IPS DF 6.9 (cell line): ENCODE data around the gene PAPPA2.
"Not testable (repeated sequence)": the region's sequence is repeated elsewhere in the genome, so short reads cannot be mapped to it uniquely, and the experiment has no call there.

Source experiments
- DNase-seq: peaks from one replicate; pipeline ENCODE4 v3.0.0-alpha.2; 2013; ENCODE audit warnings: low read depth, low spot score
- H3K27ac ChIP-seq: one replicate; pipeline ENCODE4 v1.5.1; 2013; ENCODE audit warnings: low read length, control low read depth
- H3K27me3 ChIP-seq: 2 replicates; pipeline ENCODE4 v1.6.1; 2013; ENCODE audit warnings: mild to moderate bottlenecking, low read length; ENCODE audit not compliant: control insufficient read depth, insufficient read depth
- H3K36me3 ChIP-seq: 2 replicates; pipeline ENCODE4 v1.6.1; 2013; ENCODE audit warnings: low read length; ENCODE audit not compliant: control insufficient read depth, insufficient read depth
- H3K4me1 ChIP-seq: 2 replicates; pipeline ENCODE4 v1.6.1; 2013; ENCODE audit warnings: low read length; ENCODE audit not compliant: control insufficient read depth, insufficient read depth
- H3K4me3 ChIP-seq: 2 replicates; pipeline ENCODE4 v1.5.1; 2013; ENCODE audit warnings: mild to moderate bottlenecking, low read length
- H3K9me3 ChIP-seq: 2 replicates; pipeline ENCODE4 v1.6.1; 2013; ENCODE audit warnings: low read length, inconsistent platforms; ENCODE audit not compliant: control insufficient read depth, insufficient read depth
- WGBS: extraction: QIAGEN DNeasy Blood & Tissue Kit; methylation state at CpG from one replicate; pipeline ENCODE4 v1.1.7; 2013; ENCODE audit warnings: mixed read lengths, missing lambda C conversion rate; ENCODE audit not compliant: insufficient read length, insufficient coverage; 5-methylcytosine and 5-hydroxymethylcytosine counted together

The PAPPA2 gene, protein sequence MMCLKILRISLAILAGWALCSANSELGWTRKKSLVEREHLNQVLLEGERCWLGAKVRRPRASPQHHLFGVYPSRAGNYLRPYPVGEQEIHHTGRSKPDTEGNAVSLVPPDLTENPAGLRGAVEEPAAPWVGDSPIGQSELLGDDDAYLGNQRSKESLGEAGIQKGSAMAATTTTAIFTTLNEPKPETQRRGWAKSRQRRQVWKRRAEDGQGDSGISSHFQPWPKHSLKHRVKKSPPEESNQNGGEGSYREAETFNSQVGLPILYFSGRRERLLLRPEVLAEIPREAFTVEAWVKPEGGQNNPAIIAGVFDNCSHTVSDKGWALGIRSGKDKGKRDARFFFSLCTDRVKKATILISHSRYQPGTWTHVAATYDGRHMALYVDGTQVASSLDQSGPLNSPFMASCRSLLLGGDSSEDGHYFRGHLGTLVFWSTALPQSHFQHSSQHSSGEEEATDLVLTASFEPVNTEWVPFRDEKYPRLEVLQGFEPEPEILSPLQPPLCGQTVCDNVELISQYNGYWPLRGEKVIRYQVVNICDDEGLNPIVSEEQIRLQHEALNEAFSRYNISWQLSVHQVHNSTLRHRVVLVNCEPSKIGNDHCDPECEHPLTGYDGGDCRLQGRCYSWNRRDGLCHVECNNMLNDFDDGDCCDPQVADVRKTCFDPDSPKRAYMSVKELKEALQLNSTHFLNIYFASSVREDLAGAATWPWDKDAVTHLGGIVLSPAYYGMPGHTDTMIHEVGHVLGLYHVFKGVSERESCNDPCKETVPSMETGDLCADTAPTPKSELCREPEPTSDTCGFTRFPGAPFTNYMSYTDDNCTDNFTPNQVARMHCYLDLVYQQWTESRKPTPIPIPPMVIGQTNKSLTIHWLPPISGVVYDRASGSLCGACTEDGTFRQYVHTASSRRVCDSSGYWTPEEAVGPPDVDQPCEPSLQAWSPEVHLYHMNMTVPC (N-terminal part only)

GRCh38 chr1:176462674-176463378 is at the start of gene PAPPA2:
PAPPA2 (plus strand) TSS chr1:176463175; CDS start chr1:176556323, 93,148 bp downstream.
- Histone ChIP-seq H3K27ac (no peak within 1 kb of the TSS), H3K4me1 (peaks cover 2% of the 10 kb centered on the region; the same call in 1 of the 2 replicates), H3K9me3 (no peaks in the 10 kb centered on the region), H3K27me3 (no peaks in the 10 kb centered on the region), H3K36me3 (no peaks in the 10 kb centered on the region), H3K4me3 (no peak within 1 kb of the TSS)
- no CpG with 5 or more reads among the region's 6 CpGs for WGBS
- DNase-seq, result no peak

- Histone ChIP-seq H3K27me3 (no peaks in the 10 kb centered on the region), H3K9me3 (no peaks in the 10 kb centered on the region), H3K36me3 (no peaks in the 10 kb centered on the region), H3K27ac (no peak overlapping the region), H3K4me3 (no peak overlapping the region), H3K4me1 (no peaks in the 10 kb centered on the region; the same call in 1 of the 2 replicates)
- no peak for DNase-seq
- no CpG with 5 or more reads among the region's 6 CpGs for WGBS
These were observed 46.2 kb upstream of the PAPPA2 start for GRCh38 chr1:176416777-176417176.

DNA sequence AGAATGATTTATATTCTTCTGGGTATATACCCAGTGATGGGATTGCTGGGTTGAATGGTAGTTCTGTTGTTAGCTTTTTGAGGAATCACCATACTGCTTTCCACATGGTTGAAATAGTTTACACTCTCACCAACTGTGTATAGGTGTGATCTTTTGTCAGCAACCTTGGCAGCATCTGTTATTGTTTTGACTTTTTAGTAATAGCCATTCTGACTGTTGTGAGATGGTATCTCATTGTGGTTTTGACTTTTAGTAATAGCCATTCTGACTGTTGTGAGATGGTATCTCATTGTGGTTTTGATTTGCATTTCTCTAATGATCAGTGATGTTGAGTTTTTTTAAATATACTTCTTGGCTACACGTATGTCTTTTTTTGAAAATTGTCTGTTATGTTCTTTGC is 43.4 kb upstream of the PAPPA2 start:
- not testable (repeated sequence) for H3K9me3 ChIP-seq, H3K36me3 ChIP-seq, H3K4me3 ChIP-seq, H3K27ac ChIP-seq, DNase-seq, H3K27me3 ChIP-seq, H3K4me1 ChIP-seq
- WGBS, result no CpG with 5 or more reads among the region's 1 CpG

- WGBS, result no CpG with 5 or more reads among the region's 2 CpGs
- no peaks in the 10 kb centered on the region for H3K9me3 ChIP-seq
- DNase-seq, result no peak
These were observed 28.7 kb upstream of the PAPPA2 start for GRCh38 chr1:176434234-176434633.

DNA sequence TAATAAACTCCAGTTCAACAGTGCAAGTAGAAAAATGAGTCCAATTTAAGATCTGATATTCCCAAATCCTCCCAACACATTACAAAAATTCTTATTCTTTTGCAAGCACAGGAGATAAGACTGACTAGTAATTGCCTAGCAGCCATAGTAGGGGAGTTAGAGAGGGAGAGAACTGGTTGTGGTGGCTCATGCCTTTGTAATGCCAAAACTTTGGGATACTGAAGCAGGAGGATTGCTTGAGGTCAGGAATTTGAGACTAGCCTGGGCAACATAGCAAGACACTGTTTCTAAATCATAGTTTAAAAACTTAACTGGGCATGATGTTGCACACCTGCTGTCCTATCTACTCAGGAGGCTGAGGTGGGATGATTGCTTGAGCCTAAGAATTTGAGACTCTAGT is 26.7 kb upstream of the PAPPA2 start:
- H3K4me1 ChIP-seq, result no peaks in the 10 kb centered on the region
- DNase-seq, result no peak
- no peaks in the 10 kb centered on the region for H3K36me3 ChIP-seq
- H3K27ac ChIP-seq, result no peak overlapping the region
- no peaks in the 10 kb centered on the region for H3K9me3 ChIP-seq
- no peaks in the 10 kb centered on the region for H3K27me3 ChIP-seq
- H3K4me3 ChIP-seq, result no peak overlapping the region

More at GRCh38 chr1:176434234-176434633, 28.7 kb upstream of the PAPPA2 start:
- H3K4me1 ChIP-seq, result no peaks in the 10 kb centered on the region
- H3K36me3 ChIP-seq, result no peaks in the 10 kb centered on the region
- H3K4me3 ChIP-seq, result no peak overlapping the region
- no peaks in the 10 kb centered on the region for H3K27me3 ChIP-seq
- H3K27ac ChIP-seq, result no peak overlapping the region

DNA sequence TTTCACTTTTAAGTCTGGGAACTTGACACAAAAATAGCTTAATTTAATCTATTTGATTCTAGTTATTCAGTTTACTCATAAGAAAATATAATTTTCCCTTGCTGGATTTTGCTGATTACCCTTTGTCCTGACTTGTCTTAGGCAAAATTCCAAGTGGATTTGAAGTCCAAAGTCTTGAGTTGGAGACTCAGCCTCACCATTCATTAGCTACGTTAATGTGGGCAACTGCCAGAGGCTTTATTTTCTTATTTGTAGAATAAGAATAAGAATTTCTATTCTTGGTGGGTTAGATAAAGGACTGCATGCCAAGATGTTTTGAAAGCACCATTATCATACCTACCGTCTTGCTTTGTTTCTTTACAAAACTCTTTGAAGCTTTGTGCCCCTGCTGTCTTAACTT is 22.8 kb upstream of the PAPPA2 start:
- no peak for DNase-seq
- H3K36me3 ChIP-seq, result no peaks in the 10 kb centered on the region
- H3K9me3 ChIP-seq, result no peaks in the 10 kb centered on the region
- no peak overlapping the region for H3K4me3 ChIP-seq
- WGBS, result no CpG with 5 or more reads among the region's 2 CpGs
- H3K4me1 ChIP-seq, result no peaks in the 10 kb centered on the region
- H3K27ac ChIP-seq, result no peak overlapping the region
- H3K27me3 ChIP-seq, result no peaks in the 10 kb centered on the region

GRCh38 chr1:176444286-176444685 is 18.7 kb upstream of the PAPPA2 start:
- DNase-seq, result no peak
- Histone ChIP-seq H3K9me3 (no peaks in the 10 kb centered on the region), H3K4me3 (no peak overlapping the region), H3K27ac (no peak overlapping the region), H3K27me3 (no peaks in the 10 kb centered on the region), H3K4me1 (no peaks in the 10 kb centered on the region; the same call in 1 of the 2 replicates), H3K36me3 (no peaks in the 10 kb centered on the region)
- no CpG with 5 or more reads among the region's 4 CpGs for WGBS

DNA sequence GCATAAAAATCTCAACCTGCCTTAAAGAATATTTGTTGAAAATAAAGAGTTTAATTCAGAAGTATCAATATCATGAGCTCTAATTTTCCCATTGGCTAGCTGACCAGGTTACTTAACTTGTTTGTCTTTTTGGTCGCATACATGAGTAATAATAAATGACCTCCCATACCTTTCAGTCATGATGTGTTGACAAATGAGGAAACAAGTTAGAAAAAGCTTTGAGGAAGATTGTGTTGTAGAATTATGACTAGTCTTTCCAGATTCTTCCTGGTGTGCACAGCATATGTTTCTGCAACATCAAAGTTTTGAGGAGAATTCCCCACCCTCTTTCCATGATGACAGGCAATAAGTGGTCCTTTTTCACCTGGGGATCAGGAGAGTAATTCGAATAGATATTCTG is 17.6 kb upstream of the PAPPA2 start:
- H3K36me3 ChIP-seq, result no peaks in the 10 kb centered on the region
- H3K27ac ChIP-seq, result no peak overlapping the region
- H3K9me3 ChIP-seq, result no peaks in the 10 kb centered on the region
- DNase-seq, result no peak
- H3K4me3 ChIP-seq, result no peak overlapping the region
- no CpG with 5 or more reads among the region's 2 CpGs for WGBS
- H3K4me1 ChIP-seq, result no peaks in the 10 kb centered on the region; the same call in 1 of the 2 replicates
- H3K27me3 ChIP-seq, result no peaks in the 10 kb centered on the region

DNA sequence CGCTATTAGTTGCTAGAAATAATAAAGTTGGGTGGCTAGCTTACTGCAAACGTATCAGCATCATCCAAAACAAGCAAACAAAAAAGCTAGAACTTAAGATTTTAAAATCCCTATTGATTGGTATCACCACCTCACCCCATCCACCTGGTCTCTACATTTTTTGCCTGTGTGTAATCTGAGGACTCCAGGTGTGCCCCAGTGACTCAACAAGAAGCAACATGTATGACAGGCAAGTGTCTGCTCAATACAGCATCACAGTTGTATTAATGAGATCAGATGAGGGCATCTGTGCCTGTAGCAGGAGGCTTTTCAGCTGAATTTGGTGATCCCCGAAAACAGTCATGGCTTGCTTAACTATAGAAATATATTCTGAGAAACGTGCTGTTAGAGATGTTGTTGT is 14.6 kb upstream of the PAPPA2 start:
- no CpG with 5 or more reads among the region's 4 CpGs for WGBS
- Histone ChIP-seq H3K36me3 (no peaks in the 10 kb centered on the region), H3K27me3 (no peaks in the 10 kb centered on the region), H3K4me1 (no peaks in the 10 kb centered on the region; the same call in 1 of the 2 replicates), H3K27ac (no peak overlapping the region), H3K4me3 (no peak overlapping the region), H3K9me3 (no peaks in the 10 kb centered on the region)
- no peak for DNase-seq

GRCh38 chr1:176450526-176450925 is 12.4 kb upstream of the PAPPA2 start:
- Histone ChIP-seq H3K4me1 (no peaks in the 10 kb centered on the region; the same call in 1 of the 2 replicates), H3K4me3 (no peak overlapping the region), H3K36me3 (no peaks in the 10 kb centered on the region), H3K9me3 (no peaks in the 10 kb centered on the region), H3K27ac (no peak overlapping the region), H3K27me3 (no peaks in the 10 kb centered on the region)
- no CpG with 5 or more reads among the region's 1 CpG for WGBS
- DNase-seq, result no peak
